HUES6 (cell line): ENCODE results near the gene RIN3.

ENCODE experiments used
- H3K27ac ChIP-seq: 2 replicates; pipeline ENCODE4 v1.7.0; 2013; ENCODE audit warnings: low read depth, mild to moderate bottlenecking, low read length, inconsistent platforms
- H3K27me3 ChIP-seq: 2 replicates; pipeline ENCODE4 v1.6.1; 2013; ENCODE audit warnings: low read length; ENCODE audit not compliant: control insufficient read depth, insufficient read depth
- H3K36me3 ChIP-seq: 2 replicates; pipeline ENCODE4 v1.6.1; 2013; ENCODE audit warnings: low read length; ENCODE audit not compliant: control insufficient read depth, insufficient read depth
- H3K4me1 ChIP-seq: 2 replicates; pipeline ENCODE4 v1.6.1; 2013; ENCODE audit warnings: low read length; ENCODE audit not compliant: control insufficient read depth, insufficient read depth
- H3K4me3 ChIP-seq: 2 replicates; pipeline ENCODE4 v1.5.1; 2013; ENCODE audit warnings: low read depth, low read length
- H3K9ac ChIP-seq: one replicate; pipeline ENCODE4 v1.6.1; 2013; ENCODE audit warnings: mild to moderate bottlenecking, low read length
- H3K9me3 ChIP-seq: 2 replicates; pipeline ENCODE4 v1.6.1; 2013; ENCODE audit warnings: low read depth, low read length; ENCODE audit not compliant: control insufficient read depth, insufficient read depth

Gene RIN3

GRCh38 chr14:92473969-92474535, 39.5 kb upstream of the RIN3 start:
- H3K4me1 ChIP-seq = peaks cover 17% of the 10 kb centered on the region
- H3K9ac ChIP-seq = no peak overlapping the region
- 0 out of 2 replicates have a peak, but pooled peaks cover 3% of the 10 kb centered on the region for H3K9me3 ChIP-seq
- no peak overlapping the region for H3K4me3 ChIP-seq
- H3K36me3 ChIP-seq = no peaks in the 10 kb centered on the region
- H3K27me3 ChIP-seq = no peaks in the 10 kb centered on the region
- no peak overlapping the region for H3K27ac ChIP-seq

GRCh38 chr14:92475037-92475436, 38.5 kb upstream of the RIN3 start:
- Histone ChIP-seq H3K9me3 (0 out of 2 replicates have a peak, but pooled peaks cover under 1% of the 10 kb centered on the region), H3K4me3 (no peak overlapping the region), H3K27me3 (no peaks in the 10 kb centered on the region), H3K27ac (no peak overlapping the region), H3K36me3 (no peaks in the 10 kb centered on the region), H3K9ac (no peak overlapping the region), H3K4me1 (peaks cover 17% of the 10 kb centered on the region)

GRCh38 chr14:92475451-92476187, 38.0 kb upstream of the RIN3 start:
- Histone ChIP-seq H3K9ac (no peak overlapping the region), H3K27me3 (no peaks in the 10 kb centered on the region), H3K9me3 (no peaks in the 10 kb centered on the region), H3K27ac (no peak overlapping the region), H3K4me3 (no peak overlapping the region), H3K36me3 (no peaks in the 10 kb centered on the region), H3K4me1 (peaks cover 17% of the 10 kb centered on the region)

- Histone ChIP-seq H3K4me3 (no peak overlapping the region), H3K36me3 (no peaks in the 10 kb centered on the region), H3K27ac (no peak overlapping the region), H3K4me1 (no peaks in the 10 kb centered on the region), H3K9ac (no peak overlapping the region), H3K9me3 (no peaks in the 10 kb centered on the region), H3K27me3 (no peaks in the 10 kb centered on the region; the same call in 1 of the 2 replicates)
Observed at GRCh38 chr14:92480856-92481255, 32.7 kb upstream of the RIN3 start.

- Histone ChIP-seq H3K9ac (no peak overlapping the region), H3K36me3 (no peaks in the 10 kb centered on the region), H3K27me3 (no peaks in the 10 kb centered on the region; the same call in 1 of the 2 replicates), H3K4me1 (no peaks in the 10 kb centered on the region), H3K27ac (no peak overlapping the region), H3K9me3 (no peaks in the 10 kb centered on the region), H3K4me3 (no peak overlapping the region)
Observed at GRCh38 chr14:92481386-92481785, 32.2 kb upstream of the RIN3 start.

GRCh38 chr14:92481811-92482555, 31.6 kb upstream of the RIN3 start:
- Histone ChIP-seq H3K4me1 (no peaks in the 10 kb centered on the region), H3K27ac (no peak overlapping the region), H3K4me3 (no peak overlapping the region), H3K27me3 (no peaks in the 10 kb centered on the region; the same call in 1 of the 2 replicates), H3K9ac (no peak overlapping the region), H3K9me3 (no peaks in the 10 kb centered on the region), H3K36me3 (no peaks in the 10 kb centered on the region)

GRCh38 chr14:92482621-92483319, 30.8 kb upstream of the RIN3 start:
- Histone ChIP-seq H3K36me3 (no peaks in the 10 kb centered on the region), H3K27me3 (no peaks in the 10 kb centered on the region; the same call in 1 of the 2 replicates), H3K4me3 (no peak overlapping the region), H3K4me1 (peaks cover 4% of the 10 kb centered on the region; the same call in 1 of the 2 replicates), H3K9ac (no peak overlapping the region), H3K9me3 (no peaks in the 10 kb centered on the region), H3K27ac (no peak overlapping the region)

- no peak overlapping the region for H3K4me3 ChIP-seq
- no peak overlapping the region for H3K27ac ChIP-seq
- no peaks in the 10 kb centered on the region for H3K36me3 ChIP-seq
- peaks cover 5% of the 10 kb centered on the region; the same call in 1 of the 2 replicates for H3K4me1 ChIP-seq
- H3K27me3 ChIP-seq = no peaks in the 10 kb centered on the region; the same call in 1 of the 2 replicates
- no peak overlapping the region for H3K9ac ChIP-seq
- H3K9me3 ChIP-seq = no peaks in the 10 kb centered on the region
Observed at GRCh38 chr14:92484132-92484823, 29.3 kb upstream of the RIN3 start.

GRCh38 chr14:92486881-92487280, 26.7 kb upstream of the RIN3 start:
- Histone ChIP-seq H3K27ac (no peak overlapping the region), H3K36me3 (no peaks in the 10 kb centered on the region), H3K4me1 (peaks cover 5% of the 10 kb centered on the region; the same call in 1 of the 2 replicates), H3K9ac (no peak overlapping the region), H3K9me3 (no peaks in the 10 kb centered on the region), H3K4me3 (no peak overlapping the region), H3K27me3 (no peaks in the 10 kb centered on the region; the same call in 1 of the 2 replicates)

- Histone ChIP-seq H3K36me3 (no peaks in the 10 kb centered on the region), H3K4me1 (peaks cover 5% of the 10 kb centered on the region; the same call in 1 of the 2 replicates), H3K27me3 (no peaks in the 10 kb centered on the region; the same call in 1 of the 2 replicates), H3K9me3 (no peaks in the 10 kb centered on the region), H3K27ac (no peak overlapping the region), H3K9ac (no peak overlapping the region), H3K4me3 (no peak overlapping the region)
Observed at GRCh38 chr14:92487513-92488133, 26.0 kb upstream of the RIN3 start.
